ENCODE results near the gene MGRN1. TPM values are rescaled to one million over a fixed set of nuclear protein-coding genes. Genes with fewer than 3 reads are reported as not detected.
A peak's percentile ranks its signal among the peaks of the same experiment; 100 is the strongest.

The MGRN1 gene
- total RNA-seq, 6 donors from 2014 or later: 49.0 to 148 (median 99.1) TPM

DNA sequence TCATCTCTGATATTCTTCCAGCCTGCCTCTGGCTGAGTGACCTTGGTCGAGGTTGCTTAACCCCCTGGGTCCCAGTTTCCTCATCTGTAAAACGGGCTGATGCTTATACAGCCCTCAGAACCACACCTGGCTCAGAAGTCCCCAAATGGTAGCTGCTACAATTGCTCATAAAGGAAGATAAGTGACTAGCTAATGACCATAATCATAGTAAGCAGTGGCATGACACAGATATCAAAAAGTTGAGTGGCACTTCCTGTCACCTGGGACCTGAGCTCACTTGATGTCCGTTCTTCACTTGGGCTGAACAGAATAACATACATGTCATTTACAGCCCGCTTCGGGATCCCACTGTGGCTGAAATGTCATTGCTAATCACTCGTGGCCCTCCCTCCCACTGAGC, 1.8 kb downstream of the MGRN1 start:
- Histone ChIP-seq H3K27ac (peak overlapping the region in 3 of 4 donors; percentile 91 to 99 (median 98)), H3K36me3 (no peaks in the 10 kb centered on the region), H3K9me3 (no peaks in the 10 kb centered on the region), H3K4me3 (peak overlapping the region in 3 of 4 donors; percentile 59 to 99 (median 75)), H3K27me3 (no peaks in the 10 kb centered on the region), H3K4me1 (peaks cover 18 to 34% (median 20%) of the 10 kb centered on the region in 4 donors)
- DNase-seq (no peak), ATAC-seq (ENCODE audit: low FRiP score in 2 of 2) (no peak)
- TF ChIP-seq POLR2A (IDR thresholded peaks at IDR 0.05) (no peak), EP300 (IDR thresholded peaks at IDR 0.05) (no peak), POLR2AphosphoS5 (IDR thresholded peaks at IDR 0.05) (no peak)
- TF ChIP-seq, protein P1, sequence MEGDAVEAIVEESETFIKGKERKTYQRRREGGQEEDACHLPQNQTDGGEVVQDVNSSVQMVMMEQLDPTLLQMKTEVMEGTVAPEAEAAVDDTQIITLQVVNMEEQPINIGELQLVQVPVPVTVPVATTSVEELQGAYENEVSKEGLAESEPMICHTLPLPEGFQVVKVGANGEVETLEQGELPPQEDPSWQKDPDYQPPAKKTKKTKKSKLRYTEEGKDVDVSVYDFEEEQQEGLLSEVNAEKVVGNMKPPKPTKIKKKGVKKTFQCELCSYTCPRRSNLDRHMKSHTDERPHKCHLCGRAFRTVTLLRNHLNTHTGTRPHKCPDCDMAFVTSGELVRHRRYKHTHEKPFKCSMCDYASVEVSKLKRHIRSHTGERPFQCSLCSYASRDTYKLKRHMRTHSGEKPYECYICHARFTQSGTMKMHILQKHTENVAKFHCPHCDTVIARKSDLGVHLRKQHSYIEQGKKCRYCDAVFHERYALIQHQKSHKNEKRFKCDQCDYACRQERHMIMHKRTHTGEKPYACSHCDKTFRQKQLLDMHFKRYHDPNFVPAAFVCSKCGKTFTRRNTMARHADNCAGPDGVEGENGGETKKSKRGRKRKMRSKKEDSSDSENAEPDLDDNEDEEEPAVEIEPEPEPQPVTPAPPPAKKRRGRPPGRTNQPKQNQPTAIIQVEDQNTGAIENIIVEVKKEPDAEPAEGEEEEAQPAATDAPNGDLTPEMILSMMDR (IDR thresholded peaks at IDR 0.05): no peak
- whole genome bisulfite sequencing, 2 donors: 43 to 57% methylated on average over 6 of the region's 6 CpGs

DNA sequence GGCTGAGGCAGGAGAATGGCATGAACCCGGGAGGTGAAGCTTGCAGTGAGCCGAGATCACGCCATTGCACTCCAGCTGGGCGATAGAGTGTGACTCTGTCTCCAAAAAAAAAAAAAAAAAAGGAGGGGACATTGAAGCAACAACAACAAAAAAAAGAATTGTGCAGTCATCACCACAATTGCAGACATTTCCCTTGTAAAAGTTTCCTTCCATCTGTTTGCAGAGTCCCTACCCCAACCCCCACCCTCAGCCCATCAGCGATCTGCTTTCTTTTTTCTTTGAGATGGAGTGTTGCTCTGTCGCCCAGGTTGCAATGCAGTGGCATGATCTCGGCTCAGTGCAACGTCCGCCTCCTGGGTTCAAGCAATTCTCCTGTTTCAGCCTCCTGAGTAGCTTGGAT, 3.7 kb downstream of the MGRN1 start:
- DNase-seq (no peak), ATAC-seq (ENCODE audit: low FRiP score in 2 of 2) (no peak)
- WGBS, 2 donors: 82 to 93% methylated on average over 9 of the region's 9 CpGs
- peak overlapping the region in 2 of 4 donors; percentile 27 to 91 for H3K27ac ChIP-seq
- H3K27me3 ChIP-seq: no peaks in the 10 kb centered on the region
- H3K4me1 ChIP-seq: peaks cover 18 to 34% (median 20%) of the 10 kb centered on the region in 4 donors
- TF ChIP-seq POLR2A (IDR thresholded peaks at IDR 0.05) (no peak), EP300 (IDR thresholded peaks at IDR 0.05) (no peak), POLR2AphosphoS5 (IDR thresholded peaks at IDR 0.05) (no peak)
- TF ChIP-seq, protein P1 (IDR thresholded peaks at IDR 0.05): no peak
- H3K36me3 ChIP-seq: no peaks in the 10 kb centered on the region
- no peak overlapping the region for H3K4me3 ChIP-seq
- H3K9me3 ChIP-seq: no peaks in the 10 kb centered on the region

DNA sequence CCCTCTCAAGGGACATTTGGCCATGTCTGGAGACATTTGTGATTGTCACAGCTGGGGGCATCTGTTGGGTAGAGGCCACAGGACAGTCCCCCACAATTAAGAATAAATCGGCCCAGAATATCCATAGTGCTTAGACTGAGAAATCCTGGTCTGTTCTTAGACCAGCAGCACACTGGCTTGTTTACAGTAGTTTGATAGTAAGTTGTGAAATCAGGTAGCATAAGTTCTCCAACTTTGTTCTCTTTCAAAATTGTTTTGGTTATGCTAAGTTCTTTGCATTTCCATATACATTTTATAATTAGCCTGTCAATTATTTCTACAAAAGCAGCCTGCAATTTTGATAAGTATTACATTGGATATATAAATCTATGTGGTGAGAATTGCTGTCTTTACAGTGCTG, 6.8 kb downstream of the MGRN1 start:
- Histone ChIP-seq H3K4me3 (no peak overlapping the region), H3K36me3 (peaks cover 0 to 19% (median 15%) of the 10 kb centered on the region in 4 donors), H3K9me3 (no peaks in the 10 kb centered on the region), H3K27ac (peak overlapping the region in 1 of 4 donors; percentile 40), H3K27me3 (no peaks in the 10 kb centered on the region), H3K4me1 (peaks cover 7 to 15% (median 9%) of the 10 kb centered on the region in 4 donors)
- WGBS, 2 donors: 100% methylated on average over 1 of the region's 1 CpG
- TF ChIP-seq POLR2A (IDR thresholded peaks at IDR 0.05): no peak
- no peak for TF ChIP-seq POLR2AphosphoS5 (IDR thresholded peaks at IDR 0.05)
- no peak for TF ChIP-seq EP300 (IDR thresholded peaks at IDR 0.05)
- TF ChIP-seq, protein P1 (IDR thresholded peaks at IDR 0.05): no peak
- DNase-seq (no peak), ATAC-seq (ENCODE audit: low FRiP score in 2 of 2) (no peak)

DNA sequence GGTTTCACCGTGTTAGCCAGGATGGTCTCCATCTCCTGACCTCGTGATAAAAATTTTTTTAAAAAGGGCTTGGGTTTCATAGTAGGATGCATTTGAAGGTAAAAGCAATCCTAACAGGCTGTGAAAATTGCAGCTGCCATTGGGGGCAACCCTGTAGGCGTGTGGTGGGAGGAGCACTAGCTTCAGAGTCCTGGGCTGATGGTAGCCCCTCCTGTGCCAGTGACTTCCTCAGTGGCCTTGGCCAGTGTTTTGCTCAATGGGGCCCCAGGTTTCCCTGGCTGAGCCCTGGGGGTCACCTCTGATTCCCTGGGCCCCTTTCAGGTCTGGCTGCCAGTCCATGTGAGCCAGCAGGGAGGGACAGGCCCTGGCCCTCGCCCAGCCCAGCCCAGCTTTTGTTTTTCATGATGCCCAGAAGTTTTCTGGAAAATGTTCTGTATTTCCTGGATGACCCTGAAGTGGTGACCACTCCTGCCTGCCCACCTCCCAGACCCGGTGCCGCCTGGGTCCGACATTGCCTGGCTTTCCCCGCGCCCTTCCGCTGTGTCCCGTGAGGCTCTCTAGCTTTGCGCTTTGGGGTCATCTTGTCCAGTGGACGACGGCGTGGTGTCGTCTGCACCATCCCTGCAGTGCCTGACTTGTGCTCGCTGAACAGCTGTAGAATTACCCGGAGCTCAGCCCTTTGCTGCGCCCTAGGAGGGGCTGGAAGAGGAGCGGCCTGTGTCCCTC, 9.4 kb downstream of the MGRN1 start:
- ATAC-seq (ENCODE audit: low FRiP score in 2 of 2) (no peak), DNase-seq (no peak)
- Histone ChIP-seq H3K4me1 (peaks cover 0 to 7% (median under 1%) of the 10 kb centered on the region in 4 donors), H3K27me3 (no peaks in the 10 kb centered on the region), H3K4me3 (no peak overlapping the region), H3K36me3 (peaks cover 0 to 28% (median 16%) of the 10 kb centered on the region in 4 donors), H3K27ac (no peak overlapping the region), H3K9me3 (no peaks in the 10 kb centered on the region)
- WGBS, 2 donors: 92 to 97% methylated on average over 16 to 19 of the region's 20 CpGs
- TF ChIP-seq POLR2A (IDR thresholded peaks at IDR 0.05) (no peak), POLR2AphosphoS5 (IDR thresholded peaks at IDR 0.05) (no peak), EP300 (IDR thresholded peaks at IDR 0.05) (no peak)
- TF ChIP-seq, protein P1 (IDR thresholded peaks at IDR 0.05): no peak

Data from upper lobe of left lung (tissue), 6 donors.